Inferior parietal cortex (tissue), 1 donor: ENCODE measurements around the gene GSDME.

Source experiments
- DNase-seq: peaks from one replicate; pipeline ENCODE4 v3.0.0-alpha.2; 2016; ENCODE audit errors: extremely low spot score

GSDME gene

DNA sequence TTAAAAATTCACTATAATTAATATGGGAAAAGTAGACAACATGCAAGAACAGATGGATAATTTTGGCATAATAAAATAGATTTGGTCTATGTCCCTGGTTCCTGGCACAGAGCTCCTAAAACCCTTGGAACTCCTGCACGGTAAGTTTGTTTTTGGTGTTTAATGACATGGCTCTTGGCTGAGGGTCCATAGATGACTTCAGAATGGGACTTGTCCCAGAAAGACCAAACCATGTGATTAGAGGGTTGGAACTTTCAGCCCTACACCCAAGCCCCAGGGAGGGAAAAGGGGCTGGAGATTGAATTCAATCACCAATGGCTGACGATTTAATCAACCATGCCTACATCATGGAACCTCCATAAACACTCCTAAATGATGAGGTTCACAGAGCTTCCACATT lies 12.6 kb upstream of the GSDME start:
- no peak for DNase-seq

DNA sequence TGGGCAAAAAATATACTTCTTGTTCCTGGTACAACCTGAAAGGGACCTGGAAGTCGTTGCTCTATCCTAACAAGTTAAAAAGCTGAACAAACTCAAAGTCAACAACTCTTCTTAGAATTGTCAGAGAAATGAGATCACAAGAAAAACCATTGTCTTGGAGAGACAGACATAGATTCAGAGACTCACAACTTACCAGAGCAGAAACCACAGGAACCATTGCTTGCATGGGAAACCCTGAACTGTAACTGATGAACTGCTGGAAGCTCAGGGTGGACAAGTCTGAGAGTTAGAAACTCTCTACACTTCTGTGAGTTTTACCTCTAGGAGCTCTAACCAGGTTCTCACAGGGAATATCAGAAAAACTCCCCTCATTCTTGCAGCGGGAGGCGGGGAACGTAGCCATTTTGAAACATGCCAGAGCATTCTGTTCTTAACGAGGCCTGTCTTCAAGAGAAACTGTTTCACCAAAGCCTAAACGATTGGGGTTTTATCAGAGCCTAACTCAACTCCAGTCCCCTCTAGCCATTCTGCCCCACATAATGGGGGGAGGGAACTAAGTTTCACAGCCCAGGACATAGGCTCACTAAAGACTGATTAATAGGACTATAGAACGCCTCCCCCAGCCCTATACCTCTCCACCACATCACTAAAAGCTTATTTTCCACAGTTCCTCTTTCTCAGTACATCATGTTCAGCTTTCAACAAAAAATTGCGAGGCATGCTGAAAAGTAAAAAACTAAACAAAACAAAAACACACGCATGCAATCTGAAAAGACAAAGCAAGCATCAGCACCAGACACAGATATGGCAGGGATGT lies 12.0 kb upstream of the GSDME start:
- DNase-seq: no peak

DNA sequence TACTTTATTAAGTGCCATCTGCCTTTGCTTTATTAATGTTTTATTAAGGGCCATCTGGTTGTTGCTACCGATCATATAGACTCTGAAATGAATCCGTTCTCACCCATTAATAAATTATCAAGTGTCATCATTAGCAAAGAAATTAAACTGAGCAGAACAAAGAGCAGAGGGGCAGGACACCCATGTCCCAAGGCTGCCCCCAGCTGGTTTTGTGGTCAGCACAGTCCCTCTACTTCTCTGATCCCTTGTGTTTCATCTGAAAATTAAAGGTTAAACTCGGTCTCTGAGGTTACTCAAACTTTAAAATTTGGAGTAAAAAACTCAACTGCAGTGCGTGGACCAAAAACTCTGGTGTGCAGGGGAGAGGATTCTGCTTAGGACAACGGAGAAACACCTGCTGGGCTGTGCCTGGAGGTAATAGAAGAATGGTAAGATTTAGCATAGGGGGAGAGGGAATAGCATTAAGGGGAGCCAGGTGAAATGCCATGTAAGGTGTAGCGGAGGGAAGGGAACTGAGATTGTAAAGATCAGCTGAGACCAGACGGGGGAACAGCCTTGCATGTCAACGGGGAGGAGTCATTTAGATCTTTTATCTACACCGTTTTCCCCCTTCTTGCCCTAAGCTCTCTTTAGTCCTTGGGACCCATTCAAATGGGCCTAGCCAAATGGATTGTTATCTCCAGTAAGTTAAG lies 10.8 kb upstream of the GSDME start:
- no peak for DNase-seq

DNA sequence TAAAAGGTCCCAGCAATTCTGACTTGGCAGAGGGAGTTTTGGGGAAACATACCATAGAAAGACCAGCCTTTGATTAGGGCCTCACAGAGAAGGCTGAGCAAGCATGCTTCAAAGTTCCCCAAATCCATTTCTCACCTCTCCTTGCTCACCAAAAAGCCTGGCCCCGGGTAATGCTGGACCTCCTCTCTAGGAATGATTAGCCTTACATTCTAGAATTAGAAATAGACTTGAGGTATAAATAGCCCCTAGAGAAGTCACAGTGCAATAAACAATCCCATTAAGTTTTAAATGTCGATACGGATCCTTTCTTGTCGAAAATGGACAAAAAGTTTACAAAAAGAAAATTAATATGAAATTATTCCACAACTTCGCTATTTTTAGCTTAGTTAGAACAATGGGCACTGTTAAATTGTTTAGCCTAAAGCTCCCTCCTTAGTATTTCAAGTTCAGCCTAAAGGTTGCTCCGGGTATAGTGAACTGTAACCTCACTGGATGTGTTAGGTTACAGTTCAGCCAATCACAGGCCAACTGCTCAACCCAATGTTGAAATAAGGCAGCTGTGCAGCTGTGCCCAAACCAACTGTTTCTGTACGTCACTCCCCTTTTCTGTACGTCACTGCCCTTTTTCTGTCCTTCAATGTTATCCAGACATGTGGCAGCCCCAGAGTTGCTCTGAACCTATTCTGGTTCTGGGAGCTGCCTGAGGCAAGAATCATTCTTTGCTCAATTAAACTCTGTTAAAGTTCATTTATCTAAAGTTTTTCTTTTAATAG lies 7.9 kb upstream of the GSDME start:
- DNase-seq: no peak

DNA sequence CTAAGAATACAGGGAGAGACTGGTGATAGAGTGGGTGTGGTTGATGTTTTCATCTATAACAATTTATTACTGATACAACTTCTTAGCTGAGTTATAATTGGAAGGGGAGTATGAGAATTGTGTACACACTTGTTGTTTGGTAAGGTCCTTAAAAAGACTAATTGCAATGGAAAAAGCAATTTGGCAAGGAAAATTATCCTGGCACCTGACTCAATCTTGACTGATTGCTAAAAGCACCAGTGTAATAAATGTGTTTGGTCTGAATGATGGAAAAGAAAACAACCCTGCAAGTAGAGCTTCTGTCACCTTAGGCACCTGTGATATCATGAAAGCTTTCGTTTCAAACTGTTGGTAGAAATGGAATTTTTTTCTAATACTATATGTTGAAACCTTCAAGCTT lies 6.7 kb upstream of the GSDME start:
- no peak for DNase-seq

DNA sequence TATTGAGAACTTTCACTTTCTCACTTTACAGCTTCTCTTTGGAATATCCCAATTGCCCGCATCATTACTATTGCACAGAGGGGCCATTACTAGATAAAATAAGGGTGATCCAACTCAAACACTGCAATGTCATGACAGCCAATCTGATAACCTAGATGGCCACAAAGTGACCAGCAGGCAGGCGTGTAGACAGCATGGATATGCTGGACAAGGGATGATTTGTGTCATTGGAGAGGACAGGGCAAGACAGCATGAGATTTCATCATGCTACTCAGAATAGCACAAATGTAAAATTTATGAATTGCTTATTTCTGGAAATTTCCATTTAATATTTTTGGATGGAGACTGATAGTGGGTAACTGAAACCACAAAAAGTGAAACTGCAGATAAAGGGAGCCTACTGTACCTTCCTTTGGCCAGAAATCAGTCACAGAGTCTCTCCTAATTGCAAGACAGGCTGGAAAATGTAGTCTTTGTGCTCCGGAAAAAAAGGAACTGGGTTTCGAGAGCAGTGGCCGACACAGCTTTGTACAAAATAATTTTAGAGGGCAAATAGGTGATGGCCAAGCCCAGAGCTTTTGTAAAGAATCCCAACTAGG lies 6.1 kb upstream of the GSDME start:
- DNase-seq: no peak

DNA sequence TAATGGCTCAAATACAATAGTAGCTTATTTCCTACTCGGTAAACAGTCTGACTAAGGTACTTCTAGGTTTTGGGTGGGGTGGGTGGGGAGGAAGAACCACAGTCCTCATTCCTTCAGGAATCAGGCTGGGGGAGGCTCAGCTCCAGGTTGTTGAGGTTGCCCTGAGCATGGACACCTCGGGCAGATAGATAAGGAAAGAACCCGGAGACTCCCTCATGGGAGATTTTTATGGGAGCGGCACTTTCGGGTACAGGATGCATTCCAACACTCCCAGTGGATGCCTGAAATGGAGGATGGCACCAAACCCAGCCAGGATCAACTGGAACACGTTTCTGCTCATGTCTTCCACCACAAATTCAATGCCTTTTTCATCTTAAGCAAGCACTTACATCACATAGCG lies 5.5 kb upstream of the GSDME start:
- DNase-seq: no peak

DNA sequence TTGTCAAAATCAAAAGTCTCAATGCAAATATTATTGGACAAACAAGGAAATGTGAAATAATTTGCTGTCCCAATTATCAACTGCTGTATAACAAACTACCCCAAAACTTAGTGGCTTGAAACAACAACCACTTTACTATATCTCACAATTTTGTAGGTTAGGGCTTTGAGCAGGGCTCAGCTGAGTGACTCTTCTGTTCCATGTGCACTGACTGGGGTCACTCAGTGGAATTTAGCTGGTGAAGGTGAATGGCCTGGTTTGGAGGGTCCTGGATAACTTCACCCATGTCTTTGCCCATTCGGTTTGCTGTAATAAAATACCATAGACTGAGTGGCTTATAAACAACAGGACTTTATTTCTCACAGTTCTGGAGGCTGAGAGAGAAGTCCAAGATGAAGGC lies 3.7 kb upstream of the GSDME start:
- DNase-seq: no peak

DNA sequence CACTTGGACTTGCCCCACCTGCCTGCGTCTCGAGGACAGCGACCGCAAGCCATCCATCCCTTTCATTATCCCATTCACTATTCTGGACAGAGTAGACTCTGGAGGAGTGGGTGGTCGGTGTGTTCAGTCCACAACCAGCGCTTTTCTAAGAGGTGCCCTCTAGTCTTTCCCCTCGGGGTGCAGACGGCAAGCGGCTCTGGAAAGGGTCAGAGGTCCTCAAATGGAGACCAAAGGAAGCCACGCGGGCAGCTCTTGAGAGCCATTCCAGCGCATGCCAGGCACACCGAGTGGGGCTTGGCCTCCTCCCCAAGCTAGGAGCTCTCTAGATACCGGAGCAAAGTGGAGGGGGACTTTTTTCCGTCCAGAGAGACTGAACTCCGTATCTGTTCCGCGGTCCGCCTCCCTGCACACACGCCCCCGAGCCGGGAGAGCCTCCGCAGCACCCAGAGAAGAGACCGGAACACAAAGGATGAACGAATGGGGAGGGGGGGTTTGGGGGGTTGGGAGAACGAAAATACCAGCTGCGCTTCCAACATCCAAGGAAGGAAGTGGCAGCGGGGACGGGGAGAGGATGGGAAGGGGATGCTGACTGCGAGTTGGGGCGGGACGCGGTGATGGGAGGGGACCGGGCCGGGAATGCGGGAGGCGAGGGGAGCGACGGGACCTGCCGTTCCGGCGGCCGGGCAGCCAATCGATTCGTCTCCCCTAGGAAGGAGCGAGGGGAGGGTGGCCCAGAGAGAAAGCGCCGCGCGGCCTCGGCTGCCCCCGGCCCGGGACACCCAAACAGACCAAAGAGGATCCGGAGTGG lies 515 bp downstream of the GSDME start:
- peak; percentile 42 for DNase-seq

DNA sequence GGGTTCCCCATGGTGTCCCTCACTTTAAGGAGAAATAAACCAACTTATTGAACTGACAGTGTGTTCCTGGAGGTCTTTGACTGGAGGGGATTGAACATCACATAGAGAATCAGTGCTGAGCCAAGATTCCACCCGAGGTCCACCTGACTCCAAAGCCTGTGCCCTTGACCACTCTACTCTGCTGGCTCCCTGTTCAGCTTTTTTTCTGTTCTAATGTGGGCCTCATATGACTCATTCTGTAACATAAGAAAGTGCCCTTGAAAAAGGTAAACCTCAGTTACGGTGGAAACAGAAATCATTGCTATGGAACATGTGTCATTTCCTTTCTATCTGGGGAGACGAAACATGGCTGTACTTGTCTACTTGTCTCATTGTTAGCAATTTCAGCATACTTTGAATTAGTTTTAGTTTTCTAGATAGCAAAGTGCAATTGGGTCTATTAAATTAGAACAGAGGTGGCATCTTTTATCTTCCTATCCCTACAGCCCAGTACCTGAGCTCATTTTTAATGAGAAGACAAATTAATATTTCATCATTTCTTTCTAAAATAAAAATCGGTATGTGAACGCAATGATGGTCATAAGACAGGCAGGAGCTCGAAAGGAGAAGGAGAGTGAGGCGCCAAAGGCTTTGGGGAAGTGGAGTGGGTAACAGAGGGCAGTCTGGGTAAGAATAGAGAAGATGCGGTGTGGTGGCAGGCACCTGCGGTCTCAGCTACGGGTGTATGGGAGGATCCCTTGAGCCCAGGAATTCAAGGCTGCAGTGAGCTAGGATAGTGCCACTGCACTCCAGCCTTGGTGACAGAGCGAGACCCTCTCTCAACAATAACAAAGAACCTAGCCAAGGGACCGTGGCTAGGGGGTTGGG lies 1.5 kb downstream of the GSDME start:
- peak; percentile 5 for DNase-seq

DNA sequence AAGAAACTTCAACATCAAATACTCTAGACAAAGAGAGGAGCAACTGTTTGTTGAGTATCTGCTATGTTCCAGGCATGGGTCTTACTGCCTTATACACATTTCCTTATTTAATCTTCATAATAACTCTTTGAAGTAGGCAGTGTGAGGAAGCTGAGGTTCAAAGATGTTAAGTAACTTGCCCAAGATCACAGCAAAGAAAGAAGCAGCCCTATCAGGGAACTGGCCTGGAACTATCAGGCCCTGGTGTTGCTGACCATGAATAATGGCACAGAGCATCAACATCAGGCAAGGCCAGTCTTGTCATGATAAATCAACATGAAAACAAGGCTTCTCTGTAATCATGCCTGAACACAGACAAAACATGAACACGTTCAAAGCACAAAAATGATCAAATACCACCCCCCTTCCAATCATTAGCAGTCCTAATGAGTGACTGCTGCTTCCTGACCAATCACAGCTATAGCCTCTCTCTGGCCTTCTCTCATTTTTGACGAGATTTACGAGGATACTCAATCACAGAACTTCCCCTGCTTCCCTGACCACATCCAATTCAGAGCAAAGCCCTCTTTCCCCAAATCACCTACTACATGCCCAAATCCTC lies 2.3 kb downstream of the GSDME start:
- DNase-seq: no peak

DNA sequence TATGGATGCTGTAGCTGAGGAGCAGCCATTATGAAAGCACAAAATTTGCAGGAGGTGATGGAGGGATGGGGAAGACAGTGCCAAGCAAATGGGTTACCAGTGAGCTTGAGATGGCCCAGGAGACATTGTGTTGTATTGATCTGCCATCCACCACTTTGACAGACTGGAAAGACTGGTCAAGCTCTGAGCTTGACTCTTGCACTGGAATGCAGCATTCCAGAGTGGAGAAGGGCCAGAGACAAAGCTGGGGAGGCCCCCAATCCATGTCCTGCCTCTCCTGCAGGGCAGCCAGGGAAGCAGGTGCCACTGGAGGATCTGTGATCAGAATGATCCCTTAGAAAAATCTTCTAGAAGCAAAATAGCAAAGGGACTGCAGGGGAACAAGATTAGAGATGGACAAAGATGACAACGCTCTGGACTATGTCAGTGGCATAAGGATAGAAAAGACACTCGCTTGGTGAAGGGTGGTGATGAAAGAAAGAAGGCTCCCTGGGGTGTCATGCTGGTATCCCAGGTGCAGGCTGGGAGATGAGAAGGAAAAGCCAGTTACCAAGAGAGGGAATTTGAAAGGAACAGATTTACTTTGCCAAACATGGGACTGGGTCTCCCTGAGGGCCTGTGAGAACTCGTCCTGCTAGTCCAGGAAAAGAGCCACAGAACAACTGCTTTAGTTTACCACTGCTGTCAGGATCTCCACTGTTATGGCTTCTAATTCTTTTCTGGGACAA lies 5.0 kb downstream of the GSDME start:
- no peak for DNase-seq

DNA sequence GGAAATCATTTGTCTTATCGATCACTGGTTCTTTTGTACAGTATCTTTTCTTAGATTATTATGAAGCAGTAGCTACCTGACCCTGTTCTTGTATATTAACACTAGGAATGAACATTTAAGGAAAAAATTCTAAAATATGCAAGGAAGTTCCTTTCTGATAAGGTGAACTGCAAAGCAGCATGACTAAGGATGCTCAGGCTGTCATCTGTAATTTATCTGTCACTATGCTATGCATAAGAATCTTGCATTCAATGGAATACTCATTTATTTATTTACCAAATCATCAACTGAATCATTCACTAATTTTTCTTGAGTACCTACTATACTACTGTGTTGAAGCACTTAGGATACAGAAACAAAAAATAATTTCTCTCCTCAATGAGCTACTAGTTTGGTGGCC lies 5.8 kb downstream of the GSDME start:
- no peak for DNase-seq

DNA sequence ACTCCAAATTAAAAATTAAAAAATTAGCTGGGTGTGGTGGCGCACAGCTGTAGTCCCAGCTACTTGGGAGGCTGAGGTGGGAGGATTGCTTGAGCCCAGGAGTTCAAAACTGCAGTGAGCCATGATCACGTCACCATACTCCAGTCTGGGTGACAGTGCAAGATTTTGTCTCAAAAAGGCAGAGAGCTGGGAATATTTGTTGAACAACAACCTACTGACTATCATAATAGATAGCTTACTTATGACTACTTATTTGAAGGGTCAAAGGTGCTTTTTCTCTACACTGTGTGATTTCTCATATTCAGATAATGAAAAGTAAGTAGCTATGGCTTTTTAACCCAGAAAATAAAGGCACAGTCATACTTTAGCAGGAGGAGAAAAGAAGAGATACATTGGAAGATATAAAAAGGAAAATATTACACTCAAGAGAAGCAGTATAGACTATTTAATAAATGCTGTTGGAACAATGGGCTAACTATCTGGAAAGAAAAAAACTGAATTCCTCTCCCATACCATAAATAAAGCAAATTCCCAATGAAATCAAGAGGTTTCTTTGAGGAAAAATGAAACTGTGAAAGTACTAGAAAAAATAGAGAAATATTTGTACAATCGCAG lies 6.7 kb downstream of the GSDME start:
- DNase-seq: no peak

DNA sequence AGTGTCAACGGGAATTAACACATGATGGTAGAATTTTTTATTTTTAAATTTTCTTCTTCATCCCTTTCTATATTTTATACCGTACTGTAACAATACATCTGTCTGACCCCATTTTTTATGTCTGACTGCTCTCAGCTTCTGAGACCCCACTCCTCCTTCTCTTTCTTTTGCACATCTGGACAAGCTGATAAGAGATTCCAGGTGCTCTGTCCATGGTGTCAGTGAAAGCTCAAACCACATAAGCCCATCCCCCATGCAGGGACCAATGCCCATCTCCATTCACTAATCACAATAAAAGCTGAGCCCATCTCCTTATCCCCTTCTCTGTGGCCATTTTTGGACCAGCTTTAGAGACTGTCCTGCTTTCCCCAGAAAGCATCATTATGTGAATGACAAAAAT lies 8.7 kb downstream of the GSDME start:
- no peak for DNase-seq

DNA sequence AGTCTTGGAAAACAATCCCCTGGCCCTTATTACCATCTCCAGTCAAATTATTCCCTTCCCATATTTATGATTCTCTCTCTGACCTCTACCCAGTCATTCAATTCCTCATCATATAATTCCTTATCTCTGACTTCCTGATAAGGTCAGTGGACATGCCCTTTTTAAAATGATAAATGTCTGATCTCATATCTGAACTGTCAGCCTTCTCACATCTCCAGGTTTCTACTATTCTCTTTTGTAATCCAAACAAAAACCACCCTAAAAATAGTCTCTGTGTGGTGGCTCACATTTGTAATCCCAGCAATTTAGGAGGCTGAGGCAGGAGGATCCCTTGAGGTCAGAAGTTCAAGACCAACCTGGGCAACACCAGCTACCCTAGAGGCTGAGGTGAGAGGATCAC lies 11.9 kb downstream of the GSDME start:
- DNase-seq: no peak

DNA sequence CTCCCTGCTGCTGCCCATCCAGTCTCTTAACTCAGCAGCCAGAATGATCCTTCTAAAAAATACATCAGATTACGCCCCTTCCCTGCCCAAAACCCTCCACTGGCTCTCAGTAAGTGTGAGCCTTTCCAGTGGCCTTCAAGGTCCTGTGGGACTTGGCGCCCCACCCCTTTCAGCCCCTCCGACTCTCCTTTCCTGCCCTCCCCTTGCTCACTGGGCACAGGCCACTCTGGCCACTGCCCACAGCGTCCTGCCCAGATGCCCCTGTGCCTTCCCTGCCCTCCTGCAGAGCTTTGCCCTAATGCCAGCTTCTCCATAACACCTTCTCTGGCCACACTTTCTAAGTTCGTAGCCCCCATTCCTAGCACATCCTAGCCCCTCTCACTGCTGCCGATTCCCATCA lies 13.8 kb downstream of the GSDME start:
- DNase-seq: no peak

DNA sequence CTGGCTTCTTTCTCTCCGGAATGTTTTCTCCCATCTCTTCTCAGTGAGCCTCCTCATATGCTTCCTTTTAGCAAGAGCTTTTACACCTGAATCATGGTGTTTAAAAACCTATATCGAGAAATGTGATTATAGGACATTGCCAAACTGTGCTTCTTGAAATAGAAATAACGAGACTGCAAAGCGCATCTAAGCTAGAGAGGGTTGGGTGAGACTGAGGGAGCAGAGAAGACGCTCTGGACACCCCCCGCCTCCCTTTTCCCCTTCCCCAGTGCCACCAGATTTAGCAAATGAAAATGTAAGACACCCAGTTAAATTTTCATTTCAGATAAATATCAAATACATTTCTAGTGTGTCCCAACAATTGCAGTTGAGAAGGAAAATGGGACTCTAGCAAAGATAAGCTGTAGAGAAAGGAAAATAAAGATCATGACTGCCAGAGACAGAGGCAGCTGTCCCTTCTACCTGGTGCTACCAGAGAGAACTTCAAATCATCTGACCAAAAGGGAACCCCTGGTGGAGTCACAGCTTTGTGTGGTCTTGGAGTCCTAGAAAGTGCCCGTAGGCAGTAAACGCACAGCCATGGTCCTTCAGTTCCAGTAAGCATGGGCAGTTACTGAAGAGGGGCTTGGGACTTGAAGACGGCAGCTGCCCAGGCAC lies 14.6 kb downstream of the GSDME start:
- DNase-seq: no peak
